Cardiac fibroblast (primary cell): ENCODE measurements around the gene ASB2.

ENCODE experiments used
- DNase-seq, 2 donors: peaks; one replicate each; pipeline versions ENCODE4 v3.0.0 to v3.0.0-alpha.2; 2010; ENCODE audit warnings: low read depth in 2 of 2
- H3K4me3 ChIP-seq, 2 donors: replicated peaks in 1 of 2; 1 replicate in 1 of 2; 2 replicates in 1 of 2; pipeline ENCODE4 v1.5.1; 2011; ENCODE audit warnings: low read depth in 2 of 2, low read length in 2 of 2, mild to moderate bottlenecking in 2 of 2, moderate library complexity in 1 of 2
- TF ChIP-seq, protein P1 (sequence below): IDR thresholded peaks from one replicate; pipeline ENCODE4 v1.5.1; 2011; ENCODE audit warnings: low read depth, mild to moderate bottlenecking, low read length, inconsistent platforms

ASB2 gene

DNA sequence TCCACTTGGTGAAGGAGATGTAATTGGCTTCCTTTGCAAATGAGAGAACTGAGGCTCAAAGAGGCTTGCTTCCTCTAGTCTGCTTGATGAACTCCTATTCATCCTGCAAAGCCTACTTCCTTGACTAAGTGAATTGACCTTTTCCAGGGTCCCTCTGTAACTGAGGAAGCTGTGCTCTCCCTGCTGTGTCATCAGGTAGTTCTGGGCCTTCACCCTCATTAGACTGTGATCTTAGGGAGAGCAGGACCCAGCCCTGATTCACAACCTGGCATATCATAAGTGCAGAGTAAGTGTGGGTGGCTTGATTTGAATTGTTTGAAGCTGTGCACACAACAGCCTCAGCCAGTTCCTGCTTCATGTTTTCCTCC, 16.3 kb downstream of the ASB2 start:
- DNase-seq, result no peak
- TF ChIP-seq, protein P1, sequence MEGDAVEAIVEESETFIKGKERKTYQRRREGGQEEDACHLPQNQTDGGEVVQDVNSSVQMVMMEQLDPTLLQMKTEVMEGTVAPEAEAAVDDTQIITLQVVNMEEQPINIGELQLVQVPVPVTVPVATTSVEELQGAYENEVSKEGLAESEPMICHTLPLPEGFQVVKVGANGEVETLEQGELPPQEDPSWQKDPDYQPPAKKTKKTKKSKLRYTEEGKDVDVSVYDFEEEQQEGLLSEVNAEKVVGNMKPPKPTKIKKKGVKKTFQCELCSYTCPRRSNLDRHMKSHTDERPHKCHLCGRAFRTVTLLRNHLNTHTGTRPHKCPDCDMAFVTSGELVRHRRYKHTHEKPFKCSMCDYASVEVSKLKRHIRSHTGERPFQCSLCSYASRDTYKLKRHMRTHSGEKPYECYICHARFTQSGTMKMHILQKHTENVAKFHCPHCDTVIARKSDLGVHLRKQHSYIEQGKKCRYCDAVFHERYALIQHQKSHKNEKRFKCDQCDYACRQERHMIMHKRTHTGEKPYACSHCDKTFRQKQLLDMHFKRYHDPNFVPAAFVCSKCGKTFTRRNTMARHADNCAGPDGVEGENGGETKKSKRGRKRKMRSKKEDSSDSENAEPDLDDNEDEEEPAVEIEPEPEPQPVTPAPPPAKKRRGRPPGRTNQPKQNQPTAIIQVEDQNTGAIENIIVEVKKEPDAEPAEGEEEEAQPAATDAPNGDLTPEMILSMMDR, result no peak
- H3K4me3 ChIP-seq, result no peak overlapping the region

DNA sequence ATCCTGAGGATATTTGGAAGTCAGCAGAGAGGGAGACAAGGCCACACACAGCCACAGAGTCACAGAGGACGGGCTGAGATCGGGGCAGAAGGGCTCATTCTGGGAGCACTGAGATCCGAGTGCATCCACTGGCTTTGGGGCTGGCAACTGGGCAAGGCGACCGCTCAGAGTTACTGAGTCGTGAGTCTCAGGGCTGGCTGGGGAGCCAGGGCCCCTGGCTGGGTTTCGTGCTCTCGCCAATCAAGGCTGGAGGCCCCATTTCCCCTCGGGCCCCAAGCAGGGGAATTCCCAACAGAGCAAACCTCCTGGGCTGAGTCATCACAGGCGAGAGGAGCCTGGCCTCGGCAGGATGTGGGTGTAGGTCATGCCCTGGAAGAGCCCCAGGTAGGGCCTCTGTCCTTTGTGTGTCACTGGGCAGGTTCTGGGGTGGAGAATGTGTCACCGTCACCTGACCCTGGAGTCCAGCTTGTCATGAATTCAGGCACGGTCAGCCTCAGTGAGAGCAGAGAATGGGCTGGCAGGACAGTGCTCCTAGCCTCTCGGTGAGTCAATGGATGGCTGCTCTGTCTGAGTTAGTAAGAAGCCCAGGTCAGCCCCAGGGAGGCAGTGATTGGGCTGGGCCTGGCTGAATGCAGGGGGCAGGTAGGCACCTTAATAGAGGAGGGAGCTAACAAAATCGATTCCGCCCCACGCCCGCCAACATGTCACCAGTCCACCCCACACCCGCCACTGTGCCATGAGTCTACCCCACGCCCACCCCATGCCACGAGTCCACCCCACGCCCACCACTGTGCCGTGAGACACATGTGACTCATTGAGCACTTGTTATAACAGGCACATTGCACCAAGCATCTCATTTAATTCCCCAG, 16.9 kb downstream of the ASB2 start:
- TF ChIP-seq, protein P1, result no peak
- DNase-seq, result peak; percentile 72 to 94
- no peak overlapping the region for H3K4me3 ChIP-seq

DNA sequence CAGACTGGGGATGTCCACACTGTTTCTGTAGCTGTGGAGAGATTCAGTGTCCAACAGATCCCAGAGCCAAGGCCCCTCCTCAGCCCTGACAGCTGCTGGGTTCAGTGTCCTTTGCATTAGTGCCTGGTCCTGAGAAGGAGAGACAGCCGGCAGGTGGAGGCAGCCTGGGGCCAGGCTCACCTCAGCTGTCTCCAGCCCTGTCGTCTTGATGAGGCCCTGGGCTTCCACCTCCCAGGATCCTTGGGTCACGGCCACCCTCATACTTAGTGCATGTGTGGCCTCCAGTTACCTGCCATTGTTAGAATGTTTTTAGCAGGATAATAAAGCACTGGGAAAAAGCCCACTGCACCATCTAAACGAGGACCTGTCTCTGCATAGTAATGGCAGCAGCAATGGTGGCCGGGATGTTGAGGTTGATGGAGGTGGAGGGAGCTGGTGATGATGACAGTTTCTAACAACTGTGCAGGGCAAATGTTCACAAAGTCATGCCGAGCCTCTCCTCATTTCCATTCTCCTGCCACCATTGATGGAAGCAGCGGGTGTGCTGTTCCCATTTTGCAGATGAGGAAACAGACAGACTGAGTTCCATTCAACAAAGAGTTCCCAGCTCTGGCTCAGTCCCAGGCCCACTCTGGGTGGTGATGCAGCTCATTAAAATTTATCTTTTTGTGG, 17.7 kb downstream of the ASB2 start:
- TF ChIP-seq, protein P1, result no peak
- DNase-seq, result no peak
- no peak overlapping the region for H3K4me3 ChIP-seq

DNA sequence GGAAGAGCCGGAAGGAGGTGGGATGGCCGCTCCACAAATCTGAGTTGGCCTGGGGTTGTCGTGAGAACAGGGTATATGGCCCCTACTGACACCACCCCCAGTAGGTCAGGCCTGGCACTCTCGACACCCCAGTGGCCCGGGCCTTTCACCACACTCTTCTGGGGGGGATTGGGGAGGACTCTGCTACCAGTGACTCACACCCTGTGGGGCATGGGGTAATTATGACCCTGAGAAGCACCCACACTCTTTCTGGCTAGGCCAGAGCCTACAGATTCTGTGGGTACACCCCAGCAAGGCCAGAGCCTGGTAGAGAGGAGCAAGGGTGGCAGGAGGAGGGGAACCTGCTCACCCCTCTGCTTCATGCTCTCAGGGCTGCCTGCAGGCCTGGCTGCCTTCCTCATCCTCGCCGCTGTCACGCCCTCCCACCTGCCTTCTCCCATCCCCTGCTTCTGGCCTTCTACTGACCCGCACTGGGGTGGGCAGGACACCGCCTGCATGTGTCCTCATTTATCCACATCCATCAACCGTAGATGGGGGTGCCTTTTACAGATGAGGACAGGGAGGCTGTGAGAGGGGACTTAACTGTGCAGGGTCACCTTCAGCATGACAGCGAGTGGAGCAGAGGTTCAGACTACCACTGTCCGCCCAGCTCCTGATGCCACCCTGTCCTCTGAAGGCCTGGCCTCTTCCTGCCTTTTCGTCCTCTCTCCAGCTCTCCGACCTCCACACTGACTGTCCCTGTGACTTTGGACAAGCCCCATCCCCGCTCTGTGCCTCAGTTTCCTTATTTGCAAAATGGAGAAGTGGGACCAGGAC, 18.4 kb downstream of the ASB2 start:
- no peak for DNase-seq
- H3K4me3 ChIP-seq, result no peak overlapping the region
- TF ChIP-seq, protein P1, result no peak

DNA sequence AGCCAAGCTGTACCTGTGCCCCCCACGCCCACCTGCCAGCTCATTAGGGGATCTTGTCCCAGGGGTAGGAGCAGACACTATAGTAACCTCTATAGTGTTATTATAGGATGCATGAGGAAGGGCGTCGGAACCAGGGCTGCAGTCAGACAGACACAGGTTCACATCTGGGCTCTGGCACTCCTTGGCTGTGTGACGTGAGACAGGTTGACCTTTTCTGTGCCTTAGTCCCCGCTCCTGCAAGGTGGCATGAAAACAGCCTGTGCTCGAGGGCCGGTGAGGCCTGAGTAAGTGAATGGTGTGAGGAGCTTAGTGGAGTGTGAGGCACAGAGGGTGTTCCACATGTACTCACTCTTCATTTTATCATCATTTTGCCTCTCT, 19.0 kb downstream of the ASB2 start:
- no peak for DNase-seq
- TF ChIP-seq, protein P1, result no peak
- no peak overlapping the region for H3K4me3 ChIP-seq

DNA sequence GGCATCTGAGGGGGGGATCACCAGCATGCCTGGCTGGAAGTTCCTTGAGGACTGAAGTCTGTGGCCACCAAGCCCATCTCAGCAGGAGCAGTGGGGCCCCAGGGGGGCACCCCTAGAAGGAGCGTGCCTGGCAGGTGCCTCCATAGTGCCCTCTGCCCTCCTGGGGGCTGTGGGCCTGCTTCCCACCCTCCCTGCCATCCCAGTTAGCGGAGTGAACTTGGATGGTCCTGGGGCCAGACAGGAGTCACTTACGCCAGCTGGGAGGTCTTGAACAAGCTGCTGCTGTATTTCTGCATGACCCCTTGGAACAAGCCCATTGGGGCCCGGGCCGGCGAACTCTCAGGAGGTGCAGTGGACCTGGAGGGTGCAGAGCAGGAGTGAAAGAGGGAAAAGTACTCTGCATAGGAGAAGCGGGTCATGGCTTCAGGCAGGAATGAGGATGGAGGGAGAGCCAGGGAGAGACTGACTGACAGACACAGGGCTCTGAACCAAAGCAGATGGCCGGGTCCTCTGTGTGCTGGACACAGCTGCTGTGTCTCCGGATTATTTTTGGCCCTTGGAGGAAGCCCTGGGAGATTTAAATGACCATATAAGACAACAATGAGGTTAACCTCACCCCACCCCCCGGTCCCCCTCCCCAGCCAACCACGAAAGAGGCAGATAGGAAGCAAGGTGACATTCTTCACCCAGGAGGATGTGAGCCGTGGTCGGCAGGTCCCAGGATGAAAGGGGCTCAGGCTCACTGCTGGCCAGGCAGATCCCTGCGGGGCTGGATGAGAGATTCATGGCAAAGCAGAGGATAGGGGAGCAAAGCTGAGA, 19.6 kb downstream of the ASB2 start:
- no peak overlapping the region for H3K4me3 ChIP-seq
- TF ChIP-seq, protein P1, result no peak
- no peak for DNase-seq
